ENCODE results near the gene CUL5. TPM values are rescaled to one million over a fixed set of nuclear protein-coding genes. Genes with fewer than 3 reads are reported as not detected.

CUL5 gene
- 32.1 and 37.0 TPM in 2 replicates for total RNA-seq (2014; rRNA removed)
- percentile 88 among the genes with signal in this experiment for Bru-seq, nascent RNA
- percentile 81 among the genes with signal in this experiment for BruChase-seq, experiment 1, labeled RNA remaining after a 6-hour chase
- BruChase-seq, experiment 2, labeled RNA remaining after a 2-hour chase: percentile 82 among the genes with signal in this experiment
- long read RNA-seq, full-length matches to known transcripts: 22 of 84 reads
- long read RNA-seq, partial matches to known transcripts: 39 of 84 reads
- long read RNA-seq, other reads (novel, unspliced or antisense): 23 of 84 reads

DNA sequence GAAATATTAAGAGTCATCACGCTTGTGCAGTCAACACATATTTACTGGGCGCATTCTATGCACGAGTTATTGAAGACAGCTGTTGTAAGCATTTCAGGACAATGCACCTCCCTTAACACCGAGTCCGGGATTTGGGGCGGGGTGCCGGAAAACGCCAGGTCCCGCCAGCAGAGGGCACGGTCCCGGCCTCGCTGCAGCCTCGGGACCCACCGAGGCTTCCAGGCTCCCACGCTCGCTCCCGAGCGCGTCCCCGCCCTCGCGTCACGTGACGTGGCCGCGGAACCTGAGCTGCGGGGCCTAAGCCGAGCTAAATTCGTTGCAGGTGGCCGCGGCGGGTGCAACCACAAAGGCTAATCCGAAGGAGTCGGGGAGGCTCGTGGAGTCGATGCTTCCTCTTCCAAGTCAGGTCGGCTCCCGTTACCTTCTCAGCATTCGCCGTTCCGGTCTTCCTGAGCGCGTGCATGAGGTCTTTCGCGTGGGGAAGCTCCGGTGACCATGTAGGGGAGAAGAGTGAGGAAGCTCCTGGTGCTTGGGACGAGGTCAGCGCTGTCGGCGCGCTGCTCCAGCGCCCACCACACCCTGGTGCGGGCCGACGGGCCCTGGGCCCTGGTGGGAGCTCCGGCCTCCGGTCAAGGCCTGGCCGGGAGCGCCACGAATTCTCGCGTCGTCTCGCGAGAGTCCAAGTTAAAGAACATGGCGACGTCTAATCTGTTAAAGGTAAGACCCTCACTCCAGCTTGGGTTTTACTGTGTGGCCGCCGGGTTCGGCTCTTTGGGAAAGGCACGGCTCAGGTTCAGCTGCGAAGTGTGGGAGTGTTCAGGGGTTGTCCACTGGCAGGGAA lies at the start of gene CUL5:
Gene CUL5 (plus strand): TSS at position 243 of the 841 bp plus-strand sequence. CDS start 451 bp downstream, at position 694.
- H3K36me3 ChIP-seq (ENCODE audit: low read depth, low read length): no peaks in the 10 kb centered on the region
- no TSS peak for BruUV-seq (replicated peaks)
- CTCF ChIA-PET: interaction anchor here (0.5 to 1.8 kb wide), 6 partner anchors 9 to 1844 kb away, joined by 3 to 12 read pairs (median 4); no protein-coding TSS in a partner anchor
- DNase-seq (peak; percentile 96), ATAC-seq (peak; percentile 84)
- H2AFZ ChIP-seq (ENCODE audit: low read length): peak within 1 kb of the TSS; percentile 99
- POLR2A ChIA-PET (ENCODE audit: unreplicated experiment): interaction anchor here (0.5 to 0.7 kb wide), 3 partner anchors 83 to 356 kb away, joined by 3 to 9 read pairs (median 9); no protein-coding TSS in a partner anchor
- peak within 1 kb of the TSS; percentile 94 for H3K4me2 ChIP-seq (ENCODE audit: low read length)
- no peaks in the 10 kb centered on the region for H3K9me2 ChIP-seq (replicated peaks; ENCODE audit: low read length)
- no peaks in the 10 kb centered on the region for H3K27me3 ChIP-seq (ENCODE audit: low read length)
- H3K4me3 ChIP-seq (ENCODE audit: low read length): peak within 1 kb of the TSS; percentile 93
- peaks cover 23% of the 10 kb centered on the region; the same call in 1 of the 2 replicates for H3K4me1 ChIP-seq (ENCODE audit: insufficient read depth, low read length)
- peak within 1 kb of the TSS; percentile 100 for H3K9ac ChIP-seq (ENCODE audit: low read length)
- intact Hi-C loops (cut with micrococcal nuclease): loop anchor here (1.0 to 10.0 kb wide), 3 partner anchors 84 to 646 kb away; no protein-coding TSS in a partner anchor
- H3K27ac ChIP-seq (ENCODE audit: low read length): peak within 1 kb of the TSS; percentile 82
- peaks cover 34% of the 10 kb centered on the region for H4K20me1 ChIP-seq (ENCODE audit: low read length)
- H3F3A ChIP-seq (ENCODE audit: low read length, unreplicated experiment): no peaks in the 10 kb centered on the region
- no peak for TF ChIP-seq EZH2 (IDR thresholded peaks at IDR 0.05; ENCODE audit: low read length, unreplicated experiment)
- TF ChIP-seq, protein P1, sequence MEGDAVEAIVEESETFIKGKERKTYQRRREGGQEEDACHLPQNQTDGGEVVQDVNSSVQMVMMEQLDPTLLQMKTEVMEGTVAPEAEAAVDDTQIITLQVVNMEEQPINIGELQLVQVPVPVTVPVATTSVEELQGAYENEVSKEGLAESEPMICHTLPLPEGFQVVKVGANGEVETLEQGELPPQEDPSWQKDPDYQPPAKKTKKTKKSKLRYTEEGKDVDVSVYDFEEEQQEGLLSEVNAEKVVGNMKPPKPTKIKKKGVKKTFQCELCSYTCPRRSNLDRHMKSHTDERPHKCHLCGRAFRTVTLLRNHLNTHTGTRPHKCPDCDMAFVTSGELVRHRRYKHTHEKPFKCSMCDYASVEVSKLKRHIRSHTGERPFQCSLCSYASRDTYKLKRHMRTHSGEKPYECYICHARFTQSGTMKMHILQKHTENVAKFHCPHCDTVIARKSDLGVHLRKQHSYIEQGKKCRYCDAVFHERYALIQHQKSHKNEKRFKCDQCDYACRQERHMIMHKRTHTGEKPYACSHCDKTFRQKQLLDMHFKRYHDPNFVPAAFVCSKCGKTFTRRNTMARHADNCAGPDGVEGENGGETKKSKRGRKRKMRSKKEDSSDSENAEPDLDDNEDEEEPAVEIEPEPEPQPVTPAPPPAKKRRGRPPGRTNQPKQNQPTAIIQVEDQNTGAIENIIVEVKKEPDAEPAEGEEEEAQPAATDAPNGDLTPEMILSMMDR (conservative IDR thresholded peaks at IDR 0.05; ENCODE audit: low read depth, low read length): peak; percentile 91
- H3K79me2 ChIP-seq (ENCODE audit: low read length): peaks cover 52% of the 10 kb centered on the region
- no peaks in the 10 kb centered on the region for H3K9me3 ChIP-seq (ENCODE audit: low read length)

DNA sequence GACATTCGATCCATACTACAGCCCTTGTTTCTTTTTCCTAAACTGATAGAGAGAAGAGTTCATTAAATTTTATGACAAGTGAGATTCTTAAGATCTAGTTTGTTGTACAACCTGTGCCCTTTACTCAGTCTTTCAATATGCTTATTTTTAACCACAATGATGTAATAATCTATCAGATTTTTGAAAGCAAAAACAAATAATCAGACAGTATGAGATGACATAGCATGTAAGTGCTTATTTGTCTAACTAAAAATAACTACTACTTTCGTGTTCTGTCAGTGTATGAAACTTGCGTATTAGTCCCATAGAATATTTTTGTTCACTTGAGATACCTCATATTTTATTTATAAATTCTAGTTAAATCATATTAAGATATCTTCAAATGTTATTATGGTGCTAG lies 47.2 kb upstream of the CUL5 start:
- no peaks in the 10 kb centered on the region for H3F3A ChIP-seq (ENCODE audit: low read length, unreplicated experiment)
- no peaks in the 10 kb centered on the region for H3K9me3 ChIP-seq (ENCODE audit: low read length)
- H4K20me1 ChIP-seq (ENCODE audit: low read length): no peaks in the 10 kb centered on the region
- DNase-seq: no peak
- POLR2A ChIA-PET (ENCODE audit: unreplicated experiment): no interaction called here
- intact Hi-C loops (cut with micrococcal nuclease): no loop called here
- no peak for TF ChIP-seq EZH2 (IDR thresholded peaks at IDR 0.05; ENCODE audit: low read length, unreplicated experiment)
- TF ChIP-seq, protein P1 (conservative IDR thresholded peaks at IDR 0.05; ENCODE audit: low read depth, low read length): no peak
- no peak for TF ChIP-seq EZH2phosphoT487 (IDR thresholded peaks at IDR 0.05; ENCODE audit: borderline replicate concordance, low read length)
- H3K79me2 ChIP-seq (ENCODE audit: low read length): no peaks in the 10 kb centered on the region
- ATAC-seq: no peak
- H3K4me1 ChIP-seq (ENCODE audit: insufficient read depth, low read length): no peaks in the 10 kb centered on the region
- no peak overlapping the region for H3K4me3 ChIP-seq (ENCODE audit: low read length)
- H2AFZ ChIP-seq (ENCODE audit: low read length): no peak overlapping the region
- H3K36me3 ChIP-seq (ENCODE audit: low read depth, low read length): no peaks in the 10 kb centered on the region
- H3K27me3 ChIP-seq (ENCODE audit: low read length): peaks cover 81% of the 10 kb centered on the region
- no peak overlapping the region for H3K27ac ChIP-seq (ENCODE audit: low read length)
- no peak overlapping the region for H3K9ac ChIP-seq (ENCODE audit: low read length)
- H3K9me2 ChIP-seq (replicated peaks; ENCODE audit: low read length): no peaks in the 10 kb centered on the region
- CTCF ChIA-PET: no interaction called here
- BruUV-seq (replicated peaks): no TSS peak
- H3K4me2 ChIP-seq (ENCODE audit: low read length): no peak overlapping the region

Measured in PC-3 (cell line).